NCI-H2196 treated with DMSO at 0.1 percent for 48 hours (cell line): Measurements from ENCODE around the gene EDEM3.
"Not testable (repeated sequence)": the region's sequence is repeated elsewhere in the genome, so short reads cannot be mapped to it uniquely, and the experiment has no call there.

ENCODE experiments used
- DNase-seq: peaks from one replicate; lab custom pipeline; 2025; ENCODE audit not compliant: unreplicated experiment; lab: John Stamatoyannopoulos, UW

EDEM3 gene

DNA sequence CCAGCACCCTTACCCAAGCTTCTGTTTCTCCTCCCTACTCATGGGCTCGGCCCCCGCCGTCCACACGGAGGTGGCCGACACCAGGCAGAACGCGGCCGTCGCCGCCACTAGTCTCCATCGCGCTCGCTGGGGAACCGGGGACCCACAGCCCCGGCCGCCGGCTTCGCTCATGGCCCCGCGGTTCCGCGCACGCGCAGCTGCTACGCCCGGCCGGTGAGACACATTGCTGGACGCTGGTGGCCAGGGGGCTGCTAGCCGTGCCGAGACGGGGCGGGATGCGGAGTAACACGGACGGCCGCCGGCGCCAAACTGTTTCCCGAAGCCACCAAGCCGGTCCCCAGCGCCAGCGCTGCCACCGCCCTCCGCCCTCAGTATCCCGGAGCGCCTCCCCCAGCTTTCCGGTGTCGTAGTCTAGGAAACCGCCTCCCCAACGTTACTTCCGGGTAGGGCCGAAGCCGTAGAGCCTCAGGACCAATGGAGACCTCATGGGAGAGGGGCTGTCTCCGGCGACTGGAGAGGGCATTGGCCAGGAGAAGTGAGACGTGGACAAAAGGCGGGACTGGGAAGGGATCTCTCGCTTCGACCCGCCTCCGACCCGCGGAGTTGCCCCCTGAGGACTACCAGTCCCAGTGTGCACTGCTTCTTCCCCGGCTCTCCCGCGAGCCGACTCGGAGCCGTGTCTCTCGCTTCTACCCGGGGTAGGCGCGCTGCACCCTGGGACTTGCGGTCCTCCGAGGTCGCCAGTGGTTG lies at the start of gene EDEM3:
EDEM3 (minus strand) TSS at position 383 of the 750 bp plus-strand sequence; CDS start at position 171, 212 bp downstream.
- peak; percentile 99 for DNase-seq

DNA sequence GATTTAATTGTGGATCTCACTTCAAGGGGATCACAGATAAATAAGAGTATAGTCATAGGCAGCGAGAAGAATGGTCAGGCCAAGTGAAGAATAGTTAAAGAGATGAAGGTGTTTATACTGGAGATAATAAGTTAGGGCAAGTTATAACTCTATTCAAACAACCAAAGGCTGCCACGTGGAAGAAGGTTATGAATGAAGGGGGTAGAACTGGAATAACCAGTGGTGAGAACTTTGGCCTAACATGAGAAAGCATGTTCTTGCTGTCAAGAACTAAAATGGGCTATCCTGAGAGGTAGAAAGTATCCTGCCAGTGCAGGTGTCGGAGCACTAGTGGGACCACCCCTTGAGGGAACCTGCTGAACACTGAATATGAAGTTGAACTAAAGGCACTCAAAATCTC lies 49.6 kb upstream of the EDEM3 start:
- no peak for DNase-seq

- DNase-seq, result peak; percentile 97
These were observed 48.5 kb upstream of the EDEM3 start for GRCh38 chr1:184803180-184803492.

GRCh38 chr1:184802354-184803179 lies 47.9 kb upstream of the EDEM3 start:
- DNase-seq, result peak; percentile 97

GRCh38 chr1:184801503-184801902 lies 46.8 kb upstream of the EDEM3 start:
- peak; percentile 20 for DNase-seq

GRCh38 chr1:184800876-184801275 lies 46.2 kb upstream of the EDEM3 start:
- DNase-seq, result no peak

- DNase-seq, result peak; percentile 6
These were observed 39.3 kb upstream of the EDEM3 start for GRCh38 chr1:184793967-184794366.

GRCh38 chr1:184792450-184792969 lies 37.9 kb upstream of the EDEM3 start:
- DNase-seq, result no peak

DNA sequence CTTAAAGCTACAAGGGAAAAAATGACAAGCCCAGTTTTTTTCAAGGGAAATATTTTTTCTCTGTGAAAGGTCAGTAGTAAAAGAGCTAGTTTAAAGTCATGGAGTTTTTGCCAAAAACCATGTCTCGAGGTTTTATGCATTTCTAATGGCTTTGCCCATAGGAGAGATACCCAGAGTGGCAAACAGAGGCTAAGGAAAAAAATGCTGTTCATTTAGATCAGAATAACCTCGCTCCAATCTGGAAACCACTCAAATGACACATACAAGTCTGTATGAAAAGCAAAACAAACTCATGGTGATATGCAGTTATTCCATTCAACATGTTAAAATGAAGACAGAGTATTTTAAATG lies 36.9 kb upstream of the EDEM3 start:
- DNase-seq, result no peak

GRCh38 chr1:184790642-184791549 lies 36.2 kb upstream of the EDEM3 start:
- DNase-seq, result no peak

- DNase-seq, result no peak
These were observed 35.2 kb upstream of the EDEM3 start for GRCh38 chr1:184789884-184790283.

GRCh38 chr1:184788970-184789369 lies 34.3 kb upstream of the EDEM3 start:
- no peak for DNase-seq

DNA sequence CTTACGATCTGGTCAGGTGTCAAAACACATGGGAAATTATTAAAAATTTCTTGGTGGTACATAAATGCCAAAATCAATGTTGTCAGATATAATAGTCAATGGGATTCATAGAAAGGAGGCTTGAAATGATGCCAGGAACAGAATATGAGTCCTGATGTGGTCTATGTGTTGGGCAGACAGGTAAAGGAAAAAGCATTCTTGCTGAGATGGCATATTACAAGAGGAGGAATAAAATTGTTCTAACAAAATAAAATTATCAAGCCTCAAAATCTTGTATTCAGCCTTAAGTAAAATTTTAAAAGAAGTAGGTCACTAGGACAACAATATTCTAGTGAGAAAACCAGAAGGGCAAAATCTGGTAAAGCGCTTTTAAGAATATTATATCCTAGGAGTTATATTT lies 30.9 kb upstream of the EDEM3 start:
- no peak for DNase-seq

DNA sequence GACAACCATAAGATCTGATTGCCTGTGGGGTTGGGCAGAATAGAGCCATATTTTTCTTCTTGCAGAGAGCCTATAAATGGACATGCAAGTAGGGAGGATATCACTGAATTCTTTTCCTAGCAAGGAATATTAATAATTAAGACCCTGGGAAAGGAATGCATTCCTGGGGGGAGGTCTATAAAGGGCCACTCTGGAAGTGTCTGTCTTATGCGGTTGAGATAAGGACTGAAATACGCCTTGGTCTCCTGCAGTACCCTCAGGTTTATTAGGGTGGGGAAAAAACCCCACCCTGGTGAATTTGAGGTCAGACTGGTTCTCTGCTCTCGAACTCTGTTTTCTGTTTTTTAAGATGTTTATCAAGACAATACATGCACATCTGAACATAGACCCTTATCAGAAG lies 29.1 kb upstream of the EDEM3 start:
- not testable (repeated sequence) for DNase-seq

- DNase-seq, result no peak
These were observed 27.3 kb upstream of the EDEM3 start for GRCh38 chr1:184781941-184782340.

DNA sequence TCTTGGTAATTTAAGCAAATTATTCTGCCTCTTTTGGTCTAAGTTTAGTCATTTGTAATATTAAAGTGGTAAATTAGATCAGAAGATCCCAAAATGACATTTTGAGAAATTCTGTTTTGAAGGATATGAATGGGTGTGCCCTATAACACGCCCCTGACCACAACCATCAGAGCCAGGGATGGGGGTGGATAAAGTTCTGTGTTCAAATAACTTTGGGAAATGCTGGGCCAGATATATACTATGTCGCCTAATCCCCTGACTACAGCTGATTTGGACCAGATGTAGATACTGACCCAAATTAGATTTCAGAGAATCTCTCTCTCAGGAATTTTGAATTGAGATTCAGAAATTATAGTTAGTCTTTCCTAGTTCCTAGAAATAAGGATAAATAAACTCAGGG lies 21.2 kb upstream of the EDEM3 start:
- no peak for DNase-seq

- DNase-seq, result no peak
These were observed 20.7 kb upstream of the EDEM3 start for GRCh38 chr1:184775329-184775728.

- no peak for DNase-seq
These were observed 19.2 kb upstream of the EDEM3 start for GRCh38 chr1:184773762-184774320.

- no peak for DNase-seq
These were observed 16.6 kb upstream of the EDEM3 start for GRCh38 chr1:184771190-184771691.

DNA sequence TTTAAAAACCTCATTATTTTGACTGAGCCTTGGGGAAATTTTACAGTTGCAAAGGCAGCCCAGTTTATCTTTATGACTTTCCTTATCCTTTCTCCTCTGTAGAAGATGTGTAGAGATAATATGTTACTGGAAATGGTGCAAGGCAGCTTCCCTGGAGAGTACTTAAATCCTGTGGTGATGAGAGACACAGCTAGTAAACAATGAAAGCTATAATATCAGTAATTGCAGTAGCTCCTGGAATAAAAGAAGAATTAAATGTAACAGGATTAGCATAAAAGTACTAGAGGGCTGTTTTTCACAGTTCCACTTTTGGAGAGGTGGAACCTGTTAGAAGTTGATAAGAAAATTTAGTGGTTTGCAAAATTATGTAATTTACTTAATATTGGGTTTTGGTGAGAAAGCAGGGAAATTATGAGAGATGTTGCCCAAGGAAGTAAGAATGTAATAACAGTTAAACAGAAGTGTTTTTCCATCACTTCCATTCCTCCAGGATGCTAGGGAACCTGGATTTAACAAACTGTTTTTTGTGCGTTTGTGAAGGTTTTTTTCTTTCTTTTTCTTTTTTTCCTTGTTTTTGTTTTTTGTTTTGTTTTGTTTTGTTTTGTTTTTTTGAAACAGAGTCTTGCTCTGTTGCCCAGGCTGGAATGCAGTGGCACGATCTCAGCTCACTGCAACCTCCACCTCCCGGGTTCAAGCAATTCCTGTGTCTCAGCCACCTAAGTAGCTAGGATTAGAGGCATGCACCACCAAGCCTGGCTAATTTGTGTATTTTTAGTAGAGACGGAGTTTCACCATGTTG lies 15.7 kb upstream of the EDEM3 start:
- no peak for DNase-seq
